A673 (cell line): ENCODE results near the gene SPRY1. TPM values are rescaled to one million over a fixed set of nuclear protein-coding genes. Genes with fewer than 3 reads are reported as not detected.

Experiments used
- BruUV-seq: library from RNA; stranded (reverse); fragments of 400-500 nt; replicated peaks from 2 replicates; lab custom pipeline; 2021; lab: Mats Ljungman, UMichigan
- CTCF ChIA-PET: fragments of 300-600 bp; sonication (Branson Sonifier 250); formaldehyde crosslinking; loops from one replicate; lab custom pipeline; 2022; ENCODE audit warnings: antibody characterized with exemption; lab: Charles Lee
- POLR2A ChIA-PET: fragments of 300-600 bp; sonication (Branson Sonifier 250); formaldehyde crosslinking; loops from one replicate; lab custom pipeline; 2022; ENCODE audit warnings: antibody characterized with exemption; ENCODE audit not compliant: low non-redundant PET; lab: Charles Lee
- DNase-seq: peaks from one replicate; pipeline ENCODE4 v3.0.0-alpha.2; 2015; ENCODE audit warnings: low spot score
- H3K27ac ChIP-seq: fragments of 200-600 bp; sonication (generic); 2 replicates; pipeline ENCODE4 v1.5.1; 2016; ENCODE audit warnings: mixed run types, low read depth, mild to moderate bottlenecking, mixed read lengths, antibody characterized with exemption, low read length; ENCODE audit not compliant: poor library complexity, severe bottlenecking
- H3K27me3 ChIP-seq: fragments of 200-600 bp; sonication (generic); replicated peaks from 2 replicates; pipeline ENCODE4 v1.6.1; 2017; ENCODE audit warnings: mixed run types, low read depth, mild to moderate bottlenecking, mixed read lengths, antibody characterized with exemption, low read length; ENCODE audit not compliant: insufficient read depth, poor library complexity
- H3K36me3 ChIP-seq: fragments of 200-600 bp; sonication (generic); 2 replicates; pipeline ENCODE4 v1.6.1; 2016; ENCODE audit warnings: mixed run types, mild to moderate bottlenecking, mixed read lengths, antibody characterized with exemption, low read length; ENCODE audit not compliant: insufficient read depth, poor library complexity, severe bottlenecking
- H3K4me1 ChIP-seq: fragments of 200-600 bp; sonication (generic); 2 replicates; pipeline ENCODE4 v1.6.1; 2017; ENCODE audit warnings: mixed run types, mild to moderate bottlenecking, mixed read lengths, antibody characterized with exemption, low read length; ENCODE audit not compliant: insufficient read depth, poor library complexity, severe bottlenecking
- H3K4me3 ChIP-seq: fragments of 200-600 bp; sonication (generic); 2 replicates; pipeline ENCODE4 v1.5.1; 2016; ENCODE audit warnings: low read depth, mixed run types, mild to moderate bottlenecking, mixed read lengths, low read length; ENCODE audit not compliant: poor library complexity, severe bottlenecking
- H3K9me3 ChIP-seq: fragments of 200-600 bp; sonication (generic); 2 replicates; pipeline ENCODE4 v1.6.1; 2016; ENCODE audit warnings: mixed run types, low read depth, mild to moderate bottlenecking, mixed read lengths, antibody characterized with exemption, low read length; ENCODE audit not compliant: poor library complexity, severe bottlenecking
- EZH2 ChIP-seq: fragments of 200-600 bp; sonication (generic); IDR thresholded peaks from 2 replicates; pipeline ENCODE4 v1.6.1; 2017; ENCODE audit warnings: borderline replicate concordance, low read depth, mild to moderate bottlenecking, mixed read lengths, antibody characterized with exemption, low read length; ENCODE audit not compliant: poor library complexity, severe bottlenecking
- intact Hi-C: fragments of 100-400 bp; cut with micrococcal nuclease; formaldehyde crosslinking; loops from one replicate; pipeline ENCODE4 v1.10.0; 2022; ENCODE audit not compliant: unreplicated experiment
- total RNA-seq: library from RNA; stranded (reverse); gene quantifications from 2 replicates; pipeline ENCODE4 v1.2.3, GENCODE V29; 2021
- TF ChIP-seq, protein P1 (sequence below): fragments of 300-800, 200-600 bp; sonication (generic); conservative IDR thresholded peaks from 2 replicates; pipeline ENCODE4 v1.5.1; 2017; ENCODE audit warnings: low read depth, mild to moderate bottlenecking, antibody characterized with exemption, low read length, moderate library complexity, mixed read lengths

Gene SPRY1
- total RNA-seq, 1 experiment from 2014 or later, result 6.0 TPM

DNA sequence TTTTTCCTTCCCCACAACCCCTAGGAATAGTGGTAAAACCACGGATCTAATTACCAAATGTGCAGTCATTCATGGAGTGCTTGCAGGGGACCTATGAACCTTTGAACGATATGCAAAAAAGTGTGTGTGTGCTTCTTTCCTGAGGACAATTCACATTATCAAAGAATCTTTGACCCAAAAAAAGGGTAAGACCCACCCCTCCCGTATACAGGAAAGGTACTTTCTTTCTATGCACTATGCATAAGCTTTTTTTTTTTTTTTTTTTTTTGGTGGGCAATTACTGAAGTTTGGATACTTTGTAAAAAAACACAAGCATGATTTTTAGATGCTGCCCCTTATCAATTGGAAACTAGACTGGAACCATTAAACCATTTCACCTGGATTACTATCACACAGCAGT, 31.4 kb downstream of the SPRY1 start:
- H3K9me3 ChIP-seq, result peaks cover 5% of the 10 kb centered on the region
- intact Hi-C loops, result no loop called here
- H3K4me3 ChIP-seq, result no peak overlapping the region
- no TSS peak for BruUV-seq
- CTCF ChIA-PET, result no interaction called here
- TF ChIP-seq, protein P1, sequence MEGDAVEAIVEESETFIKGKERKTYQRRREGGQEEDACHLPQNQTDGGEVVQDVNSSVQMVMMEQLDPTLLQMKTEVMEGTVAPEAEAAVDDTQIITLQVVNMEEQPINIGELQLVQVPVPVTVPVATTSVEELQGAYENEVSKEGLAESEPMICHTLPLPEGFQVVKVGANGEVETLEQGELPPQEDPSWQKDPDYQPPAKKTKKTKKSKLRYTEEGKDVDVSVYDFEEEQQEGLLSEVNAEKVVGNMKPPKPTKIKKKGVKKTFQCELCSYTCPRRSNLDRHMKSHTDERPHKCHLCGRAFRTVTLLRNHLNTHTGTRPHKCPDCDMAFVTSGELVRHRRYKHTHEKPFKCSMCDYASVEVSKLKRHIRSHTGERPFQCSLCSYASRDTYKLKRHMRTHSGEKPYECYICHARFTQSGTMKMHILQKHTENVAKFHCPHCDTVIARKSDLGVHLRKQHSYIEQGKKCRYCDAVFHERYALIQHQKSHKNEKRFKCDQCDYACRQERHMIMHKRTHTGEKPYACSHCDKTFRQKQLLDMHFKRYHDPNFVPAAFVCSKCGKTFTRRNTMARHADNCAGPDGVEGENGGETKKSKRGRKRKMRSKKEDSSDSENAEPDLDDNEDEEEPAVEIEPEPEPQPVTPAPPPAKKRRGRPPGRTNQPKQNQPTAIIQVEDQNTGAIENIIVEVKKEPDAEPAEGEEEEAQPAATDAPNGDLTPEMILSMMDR, result no peak
- TF ChIP-seq EZH2, result no peak
- H3K36me3 ChIP-seq, result no peaks in the 10 kb centered on the region
- DNase-seq, result no peak
- POLR2A ChIA-PET, result no interaction called here
- no peaks in the 10 kb centered on the region for H3K27me3 ChIP-seq
- H3K4me1 ChIP-seq, result no peaks in the 10 kb centered on the region
- no peak overlapping the region for H3K27ac ChIP-seq

DNA sequence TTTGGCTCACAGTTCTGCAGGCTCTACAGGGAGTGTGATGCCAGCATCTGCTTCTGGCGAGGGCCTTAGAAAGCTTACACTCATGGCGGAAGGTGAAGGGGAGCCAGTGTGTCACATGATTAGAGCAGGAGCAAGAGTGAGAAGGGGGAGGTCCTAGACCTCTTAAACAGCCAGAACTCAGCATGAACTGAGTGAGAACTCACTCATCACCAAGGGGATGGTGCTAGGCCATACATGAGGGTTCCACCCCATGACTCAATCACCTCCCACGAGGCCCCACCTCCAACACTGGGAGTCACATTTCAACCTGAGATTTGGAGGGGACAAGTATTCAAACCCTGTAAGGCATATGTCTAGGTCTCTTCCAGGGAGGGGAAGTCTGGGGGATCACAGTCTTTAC, 33.4 kb downstream of the SPRY1 start:
- no peaks in the 10 kb centered on the region for H3K27me3 ChIP-seq
- H3K4me3 ChIP-seq, result no peak overlapping the region
- H3K27ac ChIP-seq, result no peak overlapping the region
- no TSS peak for BruUV-seq
- CTCF ChIA-PET, result no interaction called here
- TF ChIP-seq EZH2, result no peak
- TF ChIP-seq, protein P1, result no peak
- POLR2A ChIA-PET, result no interaction called here
- H3K9me3 ChIP-seq, result peaks cover 5% of the 10 kb centered on the region
- intact Hi-C loops, result no loop called here
- no peaks in the 10 kb centered on the region for H3K4me1 ChIP-seq
- H3K36me3 ChIP-seq, result no peaks in the 10 kb centered on the region
- DNase-seq, result no peak

DNA sequence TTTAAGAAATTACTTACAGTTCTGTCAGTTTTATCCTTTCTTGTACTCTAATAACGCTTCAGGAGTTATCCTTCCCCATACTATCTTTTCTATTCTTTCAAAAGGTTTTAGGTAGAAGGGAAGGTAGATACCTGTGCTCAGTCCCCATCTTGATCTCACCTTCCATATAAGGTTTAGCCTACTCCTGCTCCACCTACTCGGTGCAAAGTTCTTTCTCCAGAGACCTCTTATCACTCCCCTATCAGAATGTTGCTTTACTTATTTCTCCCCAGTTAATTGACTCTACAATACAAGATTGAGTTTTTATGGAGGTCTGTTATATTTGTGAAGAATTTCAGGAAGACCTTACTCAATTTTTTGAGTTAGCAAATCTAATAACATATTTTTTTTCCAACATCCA, 33.9 kb downstream of the SPRY1 start:
- intact Hi-C loops, result no loop called here
- TF ChIP-seq EZH2, result no peak
- TF ChIP-seq, protein P1, result no peak
- Histone ChIP-seq H3K4me3 (no peak overlapping the region), H3K36me3 (no peaks in the 10 kb centered on the region), H3K9me3 (peaks cover 5% of the 10 kb centered on the region), H3K27me3 (no peaks in the 10 kb centered on the region), H3K27ac (no peak overlapping the region), H3K4me1 (no peaks in the 10 kb centered on the region)
- POLR2A ChIA-PET, result no interaction called here
- DNase-seq, result no peak
- no TSS peak for BruUV-seq
- CTCF ChIA-PET, result no interaction called here
